Measurements from ENCODE around the gene RAD51B. TPM values are rescaled to one million over a fixed set of nuclear protein-coding genes. Genes with fewer than 3 reads are reported as not detected.

Gene RAD51B
- total and polyA plus RNA-seq, 9 of the 15 experiments (the other 6 are each of a cell fraction or from before 2014, with no cell fraction given) = 8.5 to 17.3 (median 11.3) TPM

- no peaks in the 10 kb centered on the region for H3K9me3 ChIP-seq (replicated peaks; ENCODE audit: control insufficient read depth, insufficient read depth, low read depth, low read length)
- no peaks in the 10 kb centered on the region; the same call in 1 of the 2 replicates for H4K20me1 ChIP-seq (replicated peaks; ENCODE audit: control insufficient read depth, insufficient read depth, low read length)
- BruUV-seq (replicated peaks) = no TSS peak
- no peak overlapping the region for H3K9ac ChIP-seq (ENCODE audit: insufficient read depth in 1 of 2, low read depth in 2 of 2, low read length in 2 of 2)
- no peak overlapping the region for H3K4me2 ChIP-seq (ENCODE audit: insufficient read depth, low read length)
- POLR2A ChIA-PET = no interaction called here
- H3K36me3 ChIP-seq (ENCODE audit: control insufficient read depth, insufficient read depth, low read length) = no peaks in the 10 kb centered on the region
- no peak overlapping the region for H2AFZ ChIP-seq (ENCODE audit: low read depth, low read length)
- no peaks in the 10 kb centered on the region for H3K79me2 ChIP-seq (ENCODE audit: control insufficient read depth, insufficient read depth, low read length)
- intact Hi-C loops (cut with micrococcal nuclease) = no loop called here
- in situ Hi-C loops (cut with MboI) = no loop called here
- no peak for FAIRE-seq
- no peak overlapping the region for H3K27ac ChIP-seq (ENCODE audit: extremely low read depth, low read depth, low read length)
- CTCF ChIA-PET (ENCODE audit: low intra/inter-chr PET ratio) = no interaction called here
- no peak for TF ChIP-seq SMC3 (conservative IDR thresholded peaks at IDR 0.05; ENCODE audit: insufficient read depth, low read depth, low read length)
- TF ChIP-seq ELF1 (tag; IDR thresholded peaks at IDR 0.05) = no peak
- TF ChIP-seq RFX5 (IDR thresholded peaks at IDR 0.05; ENCODE audit: low read depth, low read length) = no peak
- TF ChIP-seq ZZZ3 (IDR thresholded peaks at IDR 0.05) = no peak
- TF ChIP-seq SMAD2 (IDR thresholded peaks at IDR 0.05; ENCODE audit: low read depth, low read length) = no peak
- no peak for TF ChIP-seq NCOA2 (IDR thresholded peaks at IDR 0.05; ENCODE audit: partially characterized antibody in 2 of 2)
- TF ChIP-seq MBD1 (CRISPR knock-in tag; IDR thresholded peaks at IDR 0.05) = no peak
- no peak for TF ChIP-seq ZNF354B (CRISPR knock-in tag; IDR thresholded peaks at IDR 0.05)
- TF ChIP-seq, protein P1, sequence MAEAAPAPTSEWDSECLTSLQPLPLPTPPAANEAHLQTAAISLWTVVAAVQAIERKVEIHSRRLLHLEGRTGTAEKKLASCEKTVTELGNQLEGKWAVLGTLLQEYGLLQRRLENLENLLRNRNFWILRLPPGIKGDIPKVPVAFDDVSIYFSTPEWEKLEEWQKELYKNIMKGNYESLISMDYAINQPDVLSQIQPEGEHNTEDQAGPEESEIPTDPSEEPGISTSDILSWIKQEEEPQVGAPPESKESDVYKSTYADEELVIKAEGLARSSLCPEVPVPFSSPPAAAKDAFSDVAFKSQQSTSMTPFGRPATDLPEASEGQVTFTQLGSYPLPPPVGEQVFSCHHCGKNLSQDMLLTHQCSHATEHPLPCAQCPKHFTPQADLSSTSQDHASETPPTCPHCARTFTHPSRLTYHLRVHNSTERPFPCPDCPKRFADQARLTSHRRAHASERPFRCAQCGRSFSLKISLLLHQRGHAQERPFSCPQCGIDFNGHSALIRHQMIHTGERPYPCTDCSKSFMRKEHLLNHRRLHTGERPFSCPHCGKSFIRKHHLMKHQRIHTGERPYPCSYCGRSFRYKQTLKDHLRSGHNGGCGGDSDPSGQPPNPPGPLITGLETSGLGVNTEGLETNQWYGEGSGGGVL (CRISPR knock-in tag; IDR thresholded peaks at IDR 0.05) = no peak
- no peak for TF ChIP-seq THRAP3 (IDR thresholded peaks at IDR 0.05; ENCODE audit: borderline replicate concordance)
- TF ChIP-seq IFI16 (CRISPR knock-in tag; IDR thresholded peaks at IDR 0.05) = no peak
- TF ChIP-seq ZNF717 (CRISPR knock-in tag; IDR thresholded peaks at IDR 0.05) = no peak
- TF ChIP-seq, protein P2, sequence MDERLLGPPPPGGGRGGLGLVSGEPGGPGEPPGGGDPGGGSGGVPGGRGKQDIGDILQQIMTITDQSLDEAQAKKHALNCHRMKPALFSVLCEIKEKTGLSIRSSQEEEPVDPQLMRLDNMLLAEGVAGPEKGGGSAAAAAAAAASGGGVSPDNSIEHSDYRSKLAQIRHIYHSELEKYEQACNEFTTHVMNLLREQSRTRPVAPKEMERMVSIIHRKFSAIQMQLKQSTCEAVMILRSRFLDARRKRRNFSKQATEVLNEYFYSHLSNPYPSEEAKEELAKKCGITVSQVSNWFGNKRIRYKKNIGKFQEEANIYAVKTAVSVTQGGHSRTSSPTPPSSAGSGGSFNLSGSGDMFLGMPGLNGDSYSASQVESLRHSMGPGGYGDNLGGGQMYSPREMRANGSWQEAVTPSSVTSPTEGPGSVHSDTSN (CRISPR knock-in tag; IDR thresholded peaks at IDR 0.05; ENCODE audit: low read depth) = no peak
- TF ChIP-seq, protein P2 (tag; conservative IDR thresholded peaks at IDR 0.05; ENCODE audit: low read depth) = no peak
- TF ChIP-seq MNT (conservative IDR thresholded peaks at IDR 0.05) = no peak
- TF ChIP-seq ZFPM2 (CRISPR knock-in tag; IDR thresholded peaks at IDR 0.05) = no peak
- no peak for TF ChIP-seq NCOA6 (IDR thresholded peaks at IDR 0.05)
- no peak for DNase-seq (ENCODE audit: extremely low read depth in 1 of 4, low spot score in 3 of 4)
- ATAC-seq = no peak
- no peaks in the 10 kb centered on the region for H3K9me1 ChIP-seq (ENCODE audit: control insufficient read depth, insufficient read depth, low read length)
- no peak overlapping the region for H3K4me3 ChIP-seq
- no peaks in the 10 kb centered on the region for H3K27me3 ChIP-seq (ENCODE audit: control insufficient read depth in 2 of 2, insufficient read depth in 2 of 2, low read length in 2 of 2)
- peaks cover 0 to 47% of the 10 kb centered on the region in 2 experiments; a peak in 4 of 5 replicates for H3K4me1 ChIP-seq (replicated peaks in 1 of 2; ENCODE audit: control insufficient read depth in 2 of 2, insufficient read depth in 2 of 2, low read length in 2 of 2)
Measured at GRCh38 chr14:68212361-68212760, 392.8 kb downstream of the RAD51B start.

Measured in K562 (cell line).